CD4-positive, alpha-beta T cell (primary cell): ENCODE measurements around the gene DOHH. TPM values are rescaled to one million over a fixed set of nuclear protein-coding genes. Genes with fewer than 3 reads are reported as not detected.

Experiments used
- ATAC-seq: fragments of 200-7000 bp; cut with Tn5 transposase; one replicate; pipeline ENCODE4 v1.10.0; 2022; ENCODE audit warnings: mild to moderate bottlenecking; ENCODE audit not compliant: poor library complexity
- CTCF ChIA-PET: fragments of 350-600 bp; sonication (Branson Sonifier 250); formaldehyde crosslinking; loops from one replicate; lab custom pipeline; 2021; ENCODE audit warnings: antibody characterized with exemption, inconsistent platforms; lab: Charles Lee
- POLR2A ChIA-PET: fragments of 350-600 bp; sonication (Branson Sonifier 250); formaldehyde crosslinking; loops from one replicate; lab custom pipeline; 2021; ENCODE audit warnings: antibody characterized with exemption, inconsistent platforms; lab: Charles Lee
- DNase-seq, 14 experiments: peaks; one replicate each; pipeline ENCODE4 v3.0.0-alpha.2; 2013 to 2020; ENCODE audit warnings: mixed read lengths in 2 of 14
- H3K27ac ChIP-seq, 2 donors: one replicate each; pipeline versions ENCODE4 v1.5.1 to v1.7.0; 2013; ENCODE audit warnings: low read length in 2 of 2, low read depth in 1 of 2, mild to moderate bottlenecking in 1 of 2
- H3K27me3 ChIP-seq, 2 experiments: 1 replicate in 1 of 2; 2 replicates in 1 of 2; pipeline versions ENCODE4 v1.6.1 to v1.7.0; 2013; ENCODE audit warnings: low read length in 2 of 2, control low read depth in 1 of 2, mild to moderate bottlenecking in 1 of 2, moderate library complexity in 1 of 2; ENCODE audit not compliant: insufficient read depth in 2 of 2, control insufficient read depth in 1 of 2
- H3K36me3 ChIP-seq: one replicate; pipeline ENCODE4 v1.6.1; 2013; ENCODE audit warnings: low read length, control low read depth; ENCODE audit not compliant: insufficient read depth
- H3K4me1 ChIP-seq: one replicate; pipeline ENCODE4 v1.6.1; 2013; ENCODE audit warnings: low read length, control low read depth; ENCODE audit not compliant: insufficient read depth
- H3K4me3 ChIP-seq: one replicate; pipeline ENCODE4 v1.5.1; 2013; ENCODE audit warnings: mild to moderate bottlenecking, low read length, moderate library complexity
- H3K9me3 ChIP-seq, 2 experiments: 1 replicate in 1 of 2; 2 replicates in 1 of 2; pipeline versions ENCODE4 v1.6.1 to v1.7.0; 2013; ENCODE audit warnings: low read length in 2 of 2, mild to moderate bottlenecking in 2 of 2, control low read depth in 1 of 2, moderate library complexity in 1 of 2; ENCODE audit not compliant: control insufficient read depth in 1 of 2, insufficient read depth in 1 of 2
- H3K27ac Mint-ChIP-seq: one replicate; pipeline ENCODE4 v1.8.0; 2020; ENCODE audit warnings: mixed read lengths
- H3K27me3 Mint-ChIP-seq: one replicate; pipeline ENCODE4 v1.8.0; 2021; ENCODE audit warnings: mixed read lengths
- H3K36me3 Mint-ChIP-seq: one replicate; pipeline ENCODE4 v1.8.0; 2021; ENCODE audit warnings: low read depth, mixed read lengths
- H3K4me1 Mint-ChIP-seq: one replicate; pipeline ENCODE4 v1.8.0; 2021; ENCODE audit warnings: low read depth, mixed read lengths
- H3K4me3 Mint-ChIP-seq: one replicate; pipeline ENCODE4 v1.8.0; 2020; ENCODE audit warnings: mild to moderate bottlenecking, mixed read lengths
- H3K9me3 Mint-ChIP-seq: one replicate; pipeline ENCODE4 v1.8.0; 2020; ENCODE audit warnings: mixed read lengths
- intact Hi-C, 2 experiments: fragments of 100-400 bp; cut with DNase I in 1 of 2; cut with micrococcal nuclease in 1 of 2; formaldehyde crosslinking; loops; one replicate each; pipeline versions ENCODE4 v1.15.1 to v1.9.0; 2023 to 2025; cut with DNase I, micrococcal nuclease
- total RNA-seq, 174 experiments: library from RNA in 2 of 174; stranded (reverse) in 2 of 174; gene quantifications; one replicate each; pipeline ENCODE4 v1.2.3 and lab custom pipeline; 2021 to 2026
- TF ChIP-seq, protein P1 (sequence below): fragments of 200-600 bp; IDR thresholded peaks from one replicate; pipeline ENCODE4 v1.8.0; 2022; ENCODE audit warnings: antibody characterized with exemption, mild to moderate bottlenecking

Gene DOHH
- total RNA-seq, 2 experiments from 2014 or later = 3.9 to 4.7 TPM

DNA sequence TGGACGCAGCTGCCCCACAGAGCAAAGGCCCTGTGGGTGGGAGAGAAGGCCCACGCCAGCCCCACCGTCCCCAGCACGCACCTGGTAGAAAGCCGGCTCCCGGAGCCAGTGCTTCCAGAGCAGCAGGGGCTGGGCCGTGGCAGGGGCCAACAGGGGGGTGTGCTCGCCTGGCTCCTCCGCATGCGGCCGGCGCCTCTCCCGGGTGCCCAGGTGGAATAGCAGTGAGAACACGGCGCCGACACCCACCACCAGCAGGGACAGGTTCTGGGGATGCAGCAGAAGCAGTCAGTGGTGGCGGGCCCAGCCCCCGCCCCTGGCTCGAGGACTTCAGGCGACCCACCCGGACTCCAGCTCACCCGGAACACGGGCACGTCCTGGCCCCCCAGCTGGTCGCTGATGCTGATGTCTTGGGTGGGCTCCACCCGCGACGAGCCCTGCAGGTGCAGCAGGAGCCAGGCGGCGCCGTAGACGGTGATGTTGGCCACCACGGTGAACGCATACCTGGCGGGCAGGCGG lies 47.4 kb upstream of the DOHH start:
- intact Hi-C loops = loop anchor here (5.0 kb wide), 2 partner anchors 39 to 41 kb away; partner anchors contain the start of genes FZR1 (in 1 of the 2) and GIPC3 (in 1 of the 2)
- H3K4me1 ChIP-seq = peaks cover 34% of the 10 kb centered on the region
- TF ChIP-seq, protein P1, sequence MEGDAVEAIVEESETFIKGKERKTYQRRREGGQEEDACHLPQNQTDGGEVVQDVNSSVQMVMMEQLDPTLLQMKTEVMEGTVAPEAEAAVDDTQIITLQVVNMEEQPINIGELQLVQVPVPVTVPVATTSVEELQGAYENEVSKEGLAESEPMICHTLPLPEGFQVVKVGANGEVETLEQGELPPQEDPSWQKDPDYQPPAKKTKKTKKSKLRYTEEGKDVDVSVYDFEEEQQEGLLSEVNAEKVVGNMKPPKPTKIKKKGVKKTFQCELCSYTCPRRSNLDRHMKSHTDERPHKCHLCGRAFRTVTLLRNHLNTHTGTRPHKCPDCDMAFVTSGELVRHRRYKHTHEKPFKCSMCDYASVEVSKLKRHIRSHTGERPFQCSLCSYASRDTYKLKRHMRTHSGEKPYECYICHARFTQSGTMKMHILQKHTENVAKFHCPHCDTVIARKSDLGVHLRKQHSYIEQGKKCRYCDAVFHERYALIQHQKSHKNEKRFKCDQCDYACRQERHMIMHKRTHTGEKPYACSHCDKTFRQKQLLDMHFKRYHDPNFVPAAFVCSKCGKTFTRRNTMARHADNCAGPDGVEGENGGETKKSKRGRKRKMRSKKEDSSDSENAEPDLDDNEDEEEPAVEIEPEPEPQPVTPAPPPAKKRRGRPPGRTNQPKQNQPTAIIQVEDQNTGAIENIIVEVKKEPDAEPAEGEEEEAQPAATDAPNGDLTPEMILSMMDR = peak; percentile 4
- DNase-seq (peak in 1 of 14 experiments; percentile 35), ATAC-seq (no peak)
- H3K36me3 ChIP-seq = peaks cover 45% of the 10 kb centered on the region
- ChIA-PET CTCF (interaction anchor here (1.0 to 1.1 kb wide), 2 partner anchors 9 to 26 kb away, joined by 3 read pairs; no protein-coding TSS in a partner anchor), POLR2A (interaction anchor here (0.7 to 1.3 kb wide), 2 partner anchors 9 to 10 kb away, joined by 3 read pairs; no protein-coding TSS in a partner anchor)
- H3K9me3 Mint-ChIP-seq = no peaks in the 10 kb centered on the region
- H3K27ac ChIP-seq = no peak overlapping the region
- no peak overlapping the region for H3K27ac Mint-ChIP-seq
- no peaks in the 10 kb centered on the region for H3K27me3 Mint-ChIP-seq
- no peak overlapping the region for H3K4me3 Mint-ChIP-seq
- no peak overlapping the region for H3K4me3 ChIP-seq
- peaks cover 29% of the 10 kb centered on the region for H3K36me3 Mint-ChIP-seq
- H3K27me3 ChIP-seq = no peaks in the 10 kb centered on the region
- H3K4me1 Mint-ChIP-seq = peaks cover 20% of the 10 kb centered on the region
- H3K9me3 ChIP-seq = no peaks in the 10 kb centered on the region

DNA sequence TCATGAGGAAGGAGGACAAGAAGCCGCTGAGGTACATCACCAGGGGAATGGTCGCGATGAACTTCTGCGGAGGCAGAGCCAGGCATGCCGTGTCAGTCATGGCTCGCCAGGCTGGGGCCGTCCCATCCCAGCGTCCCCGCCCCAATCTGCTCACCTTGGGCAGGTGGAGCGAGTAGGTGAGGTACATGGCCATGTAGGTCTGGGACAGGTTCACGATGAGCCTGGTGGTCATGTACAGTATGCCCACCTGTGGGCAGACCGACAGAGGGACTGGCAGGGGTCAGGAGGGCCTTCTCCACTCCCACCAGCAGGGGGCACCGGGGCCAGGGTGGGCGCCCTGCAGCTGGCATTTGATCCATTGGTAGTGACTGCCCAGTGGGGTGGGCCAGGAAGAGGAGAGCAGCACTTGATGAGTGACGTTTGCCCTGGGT lies 46.8 kb upstream of the DOHH start:
- DNase-seq (peak in 7 of 14 experiments; percentile 21 to 59 (median 42)), ATAC-seq (peak; percentile 16)
- Histone ChIP-seq H3K27me3 (no peaks in the 10 kb centered on the region), H3K36me3 (peaks cover 47% of the 10 kb centered on the region), H3K27ac (no peak overlapping the region), H3K4me1 (peaks cover 29% of the 10 kb centered on the region), H3K4me3 (no peak overlapping the region), H3K9me3 (no peaks in the 10 kb centered on the region)
- POLR2A ChIA-PET = interaction anchor here (0.7 to 3.7 kb wide), 2 partner anchors 10 kb away, joined by 3 to 21 read pairs; partner anchors contain the start of gene MFSD12
- CTCF ChIA-PET = interaction anchor here (1.0 to 1.1 kb wide), 2 partner anchors 9 to 26 kb away, joined by 3 read pairs; no protein-coding TSS in a partner anchor
- TF ChIP-seq, protein P1 = peak; percentile 56
- Mint-ChIP-seq H3K27me3 (no peaks in the 10 kb centered on the region), H3K36me3 (peaks cover 29% of the 10 kb centered on the region), H3K4me1 (peaks cover 20% of the 10 kb centered on the region), H3K27ac (no peak overlapping the region), H3K9me3 (no peaks in the 10 kb centered on the region), H3K4me3 (no peak overlapping the region)
- intact Hi-C loops = loop anchor here (5.0 kb wide), 2 partner anchors 40 kb away; partner anchors contain the start of genes FZR1 (in 1 of the 2) and GIPC3 (in 1 of the 2)

DNA sequence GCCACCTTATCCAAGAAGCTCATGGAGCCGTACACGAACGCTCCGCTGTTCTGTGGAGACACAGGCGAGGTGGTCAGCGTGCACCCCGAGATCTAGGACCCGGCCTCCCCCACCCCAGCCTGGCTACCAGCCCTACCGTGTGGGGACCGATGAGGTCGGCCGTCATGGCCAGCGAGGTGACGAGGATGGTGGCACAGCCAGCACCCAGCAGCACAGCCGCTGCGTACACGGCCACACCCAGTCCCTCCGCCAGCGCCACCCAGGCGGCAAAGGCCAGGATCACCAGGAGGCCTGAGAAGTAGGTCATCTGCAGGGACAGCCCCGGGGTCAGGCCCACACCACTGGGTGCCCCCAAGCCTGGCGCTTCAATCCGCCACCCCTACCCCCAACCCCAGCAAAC lies 45.6 kb upstream of the DOHH start:
- H3K9me3 Mint-ChIP-seq = no peaks in the 10 kb centered on the region
- Histone ChIP-seq H3K9me3 (no peaks in the 10 kb centered on the region), H3K4me3 (no peak overlapping the region), H3K27ac (no peak overlapping the region), H3K4me1 (peaks cover 21% of the 10 kb centered on the region), H3K36me3 (peaks cover 47% of the 10 kb centered on the region), H3K27me3 (no peaks in the 10 kb centered on the region)
- ATAC-seq (no peak), DNase-seq (peak in 1 of 14 experiments; percentile 35)
- H3K36me3 Mint-ChIP-seq = peaks cover 24% of the 10 kb centered on the region
- H3K4me3 Mint-ChIP-seq = no peak overlapping the region
- H3K4me1 Mint-ChIP-seq = peaks cover 14% of the 10 kb centered on the region
- POLR2A ChIA-PET = interaction anchor here (2.7 to 3.7 kb wide), 2 partner anchors 8 to 11 kb away, joined by 19 to 21 read pairs; partner anchors contain the start of gene MFSD12
- TF ChIP-seq, protein P1 = no peak
- no peaks in the 10 kb centered on the region for H3K27me3 Mint-ChIP-seq
- intact Hi-C loops = loop anchor here (5.0 kb wide), 2 partner anchors 39 to 41 kb away; partner anchors contain the start of genes FZR1 (in 1 of the 2) and GIPC3 (in 1 of the 2)
- CTCF ChIA-PET = interaction anchor here (1.7 to 1.9 kb wide), 3 partner anchors 8 to 39 kb away, joined by 6 to 33 read pairs (median 18); partner anchors contain the start of genes GIPC3 and MFSD12
- H3K27ac Mint-ChIP-seq = no peak overlapping the region
